B cell (primary cell): ENCODE data around the gene HK2. TPM values are rescaled to one million over a fixed set of nuclear protein-coding genes. Genes with fewer than 3 reads are reported as not detected.

Source experiments
- ATAC-seq: fragments of 200-7000 bp; cut with Tn5 transposase; one replicate; pipeline ENCODE4 v1.10.0; 2021; ENCODE audit warnings: low read depth, mild to moderate bottlenecking, moderate number of reproducible peaks, moderate library complexity
- CTCF ChIA-PET: fragments of 350-600 bp; sonication (Branson Sonifier 250); formaldehyde crosslinking; loops from one replicate; lab custom pipeline; 2021; ENCODE audit warnings: antibody characterized with exemption, inconsistent platforms; lab: Charles Lee
- POLR2A ChIA-PET: fragments of 350-600 bp; sonication (Branson Sonifier 250); formaldehyde crosslinking; loops from one replicate; lab custom pipeline; 2021; ENCODE audit warnings: antibody characterized with exemption; lab: Charles Lee
- DNase-seq: peaks from one replicate; pipeline ENCODE4 v3.0.0; 2013
- H2AFZ ChIP-seq: 2 replicates; pipeline ENCODE4 v1.6.1; 2012; ENCODE audit warnings: mild to moderate bottlenecking, low read depth, low read length; ENCODE audit not compliant: insufficient read depth, poor library complexity, severe bottlenecking
- H3K27ac ChIP-seq, 2 donors: 1 replicate in 1 of 2; 2 replicates in 1 of 2; pipeline ENCODE4 v1.5.1; 2012 to 2013; ENCODE audit warnings: low read length in 2 of 2, mild to moderate bottlenecking in 2 of 2, moderate library complexity in 1 of 2
- H3K27me3 ChIP-seq, 4 experiments: fragments of 200-600 bp in 1 of 4; sonication (generic) in 1 of 4; replicated peaks in 1 of 4; 1 replicate in 2 of 4; 2 replicates in 2 of 4; pipeline versions ENCODE4 v1.6.1 to v1.7.0; 2013 to 2016; ENCODE audit warnings: low read length in 3 of 4, mild to moderate bottlenecking in 2 of 4, mixed read lengths in 1 of 4, moderate library complexity in 1 of 4; ENCODE audit not compliant: insufficient read depth in 4 of 4, control insufficient read depth in 3 of 4; ENCODE audit errors: control extremely low read depth in 1 of 4
- H3K36me3 ChIP-seq, 2 experiments: replicated peaks in 1 of 2; 1 replicate in 1 of 2; 2 replicates in 1 of 2; pipeline versions ENCODE4 v1.6.1 to v1.7.1; 2013; ENCODE audit warnings: low read length in 1 of 2; ENCODE audit not compliant: insufficient read depth in 2 of 2, control insufficient read depth in 1 of 2; ENCODE audit errors: control extremely low read depth in 1 of 2, extremely low read depth in 1 of 2
- H3K4me1 ChIP-seq, 2 donors: fragments of 200-600 bp in 1 of 2; sonication (generic) in 1 of 2; 1 replicate in 1 of 2; 2 replicates in 1 of 2; pipeline versions ENCODE4 v1.5.1 to v1.6.1; 2013 to 2017; ENCODE audit warnings: low read length in 2 of 2; ENCODE audit not compliant: control insufficient read depth in 2 of 2, insufficient read depth in 2 of 2
- H3K4me2 ChIP-seq: replicated peaks from 2 replicates; pipeline ENCODE3; 2012; ENCODE audit warnings: mild to moderate bottlenecking, low read depth, low read length; ENCODE audit not compliant: poor library complexity, severe bottlenecking
- H3K4me3 ChIP-seq, 5 experiments: fragments of 200-600 bp in 1 of 5; sonication (generic) in 1 of 5; 1 replicate in 3 of 5; 2 replicates in 2 of 5; pipeline versions ENCODE4 v1.5.1 to v1.7.0; 2011 to 2016; ENCODE audit warnings: low read length in 4 of 5, mild to moderate bottlenecking in 4 of 5, low read depth in 2 of 5, control low read depth in 1 of 5, moderate library complexity in 1 of 5; ENCODE audit not compliant: insufficient read depth in 1 of 5; ENCODE audit errors: control extremely low read depth in 1 of 5, extremely low read depth in 1 of 5
- H3K79me2 ChIP-seq: fragments of 200-600 bp; sonication (generic); one replicate; pipeline ENCODE4 v1.6.0; 2016; ENCODE audit warnings: low read length; ENCODE audit not compliant: control insufficient read depth, insufficient read depth
- H3K9ac ChIP-seq: fragments of 200-600 bp; sonication (generic); 2 replicates; pipeline ENCODE4 v1.6.1; 2017; ENCODE audit warnings: mild to moderate bottlenecking, low read length, moderate library complexity
- H3K9me3 ChIP-seq, 3 donors: one replicate each; pipeline versions ENCODE4 v1.6.1 to v1.7.1; 2013; ENCODE audit warnings: low read length in 2 of 3; ENCODE audit not compliant: control insufficient read depth in 2 of 3, insufficient read depth in 1 of 3; ENCODE audit errors: control extremely low read depth in 1 of 3
- H4K20me1 ChIP-seq: 2 replicates; pipeline ENCODE4 v1.6.0; 2012; ENCODE audit warnings: mild to moderate bottlenecking, low read length; ENCODE audit not compliant: insufficient read depth, control insufficient read depth, poor library complexity, severe bottlenecking
- H3K27ac Mint-ChIP-seq: one replicate; pipeline ENCODE4 v1.8.0; 2021; ENCODE audit warnings: mixed read lengths
- H3K27me3 Mint-ChIP-seq: one replicate; pipeline ENCODE4 v1.8.0; 2021; ENCODE audit warnings: mixed read lengths
- H3K4me1 Mint-ChIP-seq: one replicate; pipeline ENCODE4 v1.8.0; 2021; ENCODE audit warnings: mixed read lengths
- H3K4me3 Mint-ChIP-seq: one replicate; pipeline ENCODE4 v1.8.0; 2021; ENCODE audit warnings: mixed read lengths
- H3K9me3 Mint-ChIP-seq: one replicate; pipeline ENCODE4 v1.8.0; 2022; ENCODE audit warnings: mixed read lengths; ENCODE audit not compliant: insufficient read depth
- CTCF ChIP-seq: fragments of 200-600 bp; IDR thresholded peaks from one replicate; pipeline ENCODE4 v1.8.0; 2022; ENCODE audit warnings: antibody characterized with exemption, mild to moderate bottlenecking
- EZH2 ChIP-seq: IDR thresholded peaks from 2 replicates; pipeline ENCODE4 v1.6.1; 2012; ENCODE audit warnings: borderline replicate concordance, low read depth, mild to moderate bottlenecking, moderate library complexity, low read length; ENCODE audit not compliant: insufficient read depth, poor library complexity, severe bottlenecking
- WGBS: methylation state at CpG from one replicate; pipeline ENCODE4 v1.1.5; 2013; ENCODE audit warnings: missing lambda C conversion rate; ENCODE audit not compliant: insufficient coverage; 5-methylcytosine and 5-hydroxymethylcytosine counted together
- intact Hi-C: fragments of 100-400 bp; cut with micrococcal nuclease; formaldehyde crosslinking; loops from one replicate; pipeline ENCODE4 v1.10.0; 2022
- polyA plus RNA-seq: library from polyadenylated mRNA; depleted of rRNA; stranded (reverse); fragments of >200 nt; gene quantifications from 2 replicates; pipeline ENCODE4 v1.2.3, GENCODE V29; 2012
- total RNA-seq, 2 donors: library from RNA; stranded (reverse); fragments of 120-200 nt in 1 of 2; gene quantifications; 1 replicate in 1 of 2; 2 replicates in 1 of 2; pipeline versions ENCODE4 v1.2.3 to v1.2.4, GENCODE V29; 2013 to 2022

The HK2 gene
- total and polyA plus RNA-seq, 2 donors (not counting 1 experiment from before 2014, with no cell fraction given) = 5.0 to 5.7 TPM

- 90% methylated on average over 1 of the region's 3 CpGs for WGBS
- H3K4me2 ChIP-seq = no peak overlapping the region
These were observed 68.4 kb downstream of the HK2 start for GRCh38 chr2:74902281-74902860.

More at GRCh38 chr2:74902281-74902860, 68.4 kb downstream of the HK2 start:
- Histone ChIP-seq H4K20me1 (no peaks in the 10 kb centered on the region), H2AFZ (no peak overlapping the region), H3K9me3 (peaks cover 0 to 3% (median 0%) of the 10 kb centered on the region in 3 donors), H3K79me2 (no peaks in the 10 kb centered on the region), H3K4me3 (no peak overlapping the region), H3K27ac (no peak overlapping the region), H3K4me1 (no peaks in the 10 kb centered on the region), H3K27me3 (no peaks in the 10 kb centered on the region), H3K9ac (no peak overlapping the region), H3K36me3 (no peaks in the 10 kb centered on the region)
- ATAC-seq = no peak
- intact Hi-C loops = no loop called here
- no peak overlapping the region for H3K27ac Mint-ChIP-seq
- no peaks in the 10 kb centered on the region for H3K4me1 Mint-ChIP-seq
- ChIA-PET CTCF (no interaction called here), POLR2A (interaction anchor here (0.6 kb wide), 1 partner anchor 931 kb away, joined by 3 read pairs; no protein-coding TSS in a partner anchor)
- peaks cover 5% of the 10 kb centered on the region for H3K9me3 Mint-ChIP-seq
- DNase-seq = no peak
- no peak overlapping the region for H3K4me3 Mint-ChIP-seq
- H3K27me3 Mint-ChIP-seq = peaks cover 5% of the 10 kb centered on the region
- no peak for TF ChIP-seq EZH2
- TF ChIP-seq CTCF = no peak
